MM.1S (cell line): ENCODE results near the gene F10.

Experiments used
- DNase-seq: peaks from one replicate; pipeline ENCODE4 v3.0.0-alpha.2; 2015
- H2AFZ ChIP-seq: fragments of 300-600 bp; sonication (generic); 2 replicates; pipeline ENCODE4 v1.6.0; 2016; ENCODE audit warnings: antibody characterized with exemption, low read length
- H3F3A ChIP-seq: fragments of 300-600 bp; sonication (generic); 2 replicates; pipeline ENCODE4 v1.6.1; 2016; ENCODE audit warnings: mild to moderate bottlenecking, antibody characterized with exemption, low read length, moderate library complexity, mixed read lengths; ENCODE audit not compliant: insufficient read depth
- H3K27ac ChIP-seq: fragments of 300-600 bp; sonication (generic); 2 replicates; pipeline ENCODE4 v1.5.1; 2016; ENCODE audit warnings: mild to moderate bottlenecking, low read length
- H3K27me3 ChIP-seq: fragments of 300-600 bp; sonication (generic); replicated peaks from 2 replicates; pipeline ENCODE4 v1.6.0; 2016; ENCODE audit warnings: low read length; ENCODE audit not compliant: insufficient read depth
- H3K36me3 ChIP-seq: fragments of 300-600 bp; sonication (generic); replicated peaks from 2 replicates; pipeline ENCODE4 v1.6.1; 2016; ENCODE audit warnings: mild to moderate bottlenecking, low read length, mixed read lengths; ENCODE audit not compliant: insufficient read depth
- H3K4me1 ChIP-seq: fragments of 300-600 bp; sonication (generic); 2 replicates; pipeline ENCODE4 v1.6.1; 2016; ENCODE audit warnings: low read length, mixed read lengths
- H3K4me2 ChIP-seq: fragments of 300-600 bp; sonication (generic); 2 replicates; pipeline ENCODE4 v1.6.0; 2016; ENCODE audit warnings: low read depth, low read length
- H3K4me3 ChIP-seq: fragments of 300-600 bp; sonication (generic); 2 replicates; pipeline ENCODE4 v1.5.1; 2016; ENCODE audit warnings: low read length, mixed read lengths
- H3K79me2 ChIP-seq: fragments of 300-600 bp; sonication (generic); 2 replicates; pipeline ENCODE4 v1.6.1; 2016; ENCODE audit warnings: mixed run types, low read length, mixed read lengths
- H3K9ac ChIP-seq: fragments of 300-600 bp; sonication (generic); 2 replicates; pipeline ENCODE4 v1.6.1; 2016; ENCODE audit warnings: low read length, mixed read lengths
- H3K9me2 ChIP-seq: fragments of 300-600 bp; sonication (generic); replicated peaks from 2 replicates; pipeline ENCODE4 v1.6.1; 2016; ENCODE audit warnings: mild to moderate bottlenecking, low read length, mixed read lengths; ENCODE audit not compliant: insufficient read depth
- H3K9me3 ChIP-seq: fragments of 300-600 bp; sonication (generic); replicated peaks from 2 replicates; pipeline ENCODE4 v1.6.1; 2016; ENCODE audit warnings: mild to moderate bottlenecking, low read length, mixed read lengths; ENCODE audit not compliant: insufficient read depth
- H4K20me1 ChIP-seq: fragments of 300-600 bp; sonication (generic); 2 replicates; pipeline ENCODE4 v1.6.1; 2016; ENCODE audit warnings: mild to moderate bottlenecking, low read length, moderate library complexity, mixed read lengths; ENCODE audit not compliant: insufficient read depth
- EZH2 ChIP-seq: fragments of 300-600 bp; sonication (generic); optimal IDR thresholded peaks from 2 replicates; pipeline ENCODE3; 2017; ENCODE audit warnings: low read depth, mild to moderate bottlenecking, antibody characterized with exemption, low read length, mixed read lengths
- EZH2phosphoT487 ChIP-seq: fragments of 300-600 bp; sonication (generic); IDR thresholded peaks from 2 replicates; pipeline ENCODE4 v1.6.1; 2018; ENCODE audit warnings: antibody characterized with exemption, low read length
- TF ChIP-seq, protein P1 (sequence below): fragments of 300-600 bp; sonication (generic); IDR thresholded peaks from 2 replicates; pipeline ENCODE4 v1.5.1; 2016; ENCODE audit warnings: antibody characterized with exemption, low read length, mixed read lengths

F10 gene

DNA sequence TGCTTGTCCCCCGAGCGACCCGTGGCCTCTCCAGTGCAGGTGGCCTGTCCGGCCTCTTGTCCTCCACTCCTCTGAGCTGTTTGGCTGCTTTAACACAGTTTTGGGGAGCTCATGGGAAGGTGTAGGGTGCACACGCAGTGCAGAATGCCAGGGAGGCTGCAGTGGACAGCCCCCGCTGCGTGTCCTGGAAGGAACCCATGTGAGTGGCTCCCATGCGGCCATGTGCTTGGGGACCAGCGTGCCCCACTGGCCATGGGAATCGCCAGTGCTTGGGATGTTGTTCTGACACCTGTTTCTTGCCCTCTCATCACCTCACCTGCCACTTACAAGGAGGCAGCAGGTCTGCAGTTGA lies 39.6 kb upstream of the F10 start:
- no peaks in the 10 kb centered on the region for H3K9me3 ChIP-seq
- no peak for DNase-seq
- peaks cover 88% of the 10 kb centered on the region for H3K27me3 ChIP-seq
- no peak overlapping the region for H3K4me2 ChIP-seq
- H3K4me3 ChIP-seq = no peak overlapping the region
- H4K20me1 ChIP-seq = no peaks in the 10 kb centered on the region
- H3K4me1 ChIP-seq = no peaks in the 10 kb centered on the region
- H3K36me3 ChIP-seq = no peaks in the 10 kb centered on the region
- no peak overlapping the region for H2AFZ ChIP-seq
- H3K79me2 ChIP-seq = no peaks in the 10 kb centered on the region
- H3F3A ChIP-seq = no peaks in the 10 kb centered on the region
- H3K27ac ChIP-seq = no peak overlapping the region
- H3K9ac ChIP-seq = no peak overlapping the region
- TF ChIP-seq, protein P1, sequence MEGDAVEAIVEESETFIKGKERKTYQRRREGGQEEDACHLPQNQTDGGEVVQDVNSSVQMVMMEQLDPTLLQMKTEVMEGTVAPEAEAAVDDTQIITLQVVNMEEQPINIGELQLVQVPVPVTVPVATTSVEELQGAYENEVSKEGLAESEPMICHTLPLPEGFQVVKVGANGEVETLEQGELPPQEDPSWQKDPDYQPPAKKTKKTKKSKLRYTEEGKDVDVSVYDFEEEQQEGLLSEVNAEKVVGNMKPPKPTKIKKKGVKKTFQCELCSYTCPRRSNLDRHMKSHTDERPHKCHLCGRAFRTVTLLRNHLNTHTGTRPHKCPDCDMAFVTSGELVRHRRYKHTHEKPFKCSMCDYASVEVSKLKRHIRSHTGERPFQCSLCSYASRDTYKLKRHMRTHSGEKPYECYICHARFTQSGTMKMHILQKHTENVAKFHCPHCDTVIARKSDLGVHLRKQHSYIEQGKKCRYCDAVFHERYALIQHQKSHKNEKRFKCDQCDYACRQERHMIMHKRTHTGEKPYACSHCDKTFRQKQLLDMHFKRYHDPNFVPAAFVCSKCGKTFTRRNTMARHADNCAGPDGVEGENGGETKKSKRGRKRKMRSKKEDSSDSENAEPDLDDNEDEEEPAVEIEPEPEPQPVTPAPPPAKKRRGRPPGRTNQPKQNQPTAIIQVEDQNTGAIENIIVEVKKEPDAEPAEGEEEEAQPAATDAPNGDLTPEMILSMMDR = no peak
- TF ChIP-seq EZH2 (no peak), EZH2phosphoT487 (no peak)
- H3K9me2 ChIP-seq = no peaks in the 10 kb centered on the region

DNA sequence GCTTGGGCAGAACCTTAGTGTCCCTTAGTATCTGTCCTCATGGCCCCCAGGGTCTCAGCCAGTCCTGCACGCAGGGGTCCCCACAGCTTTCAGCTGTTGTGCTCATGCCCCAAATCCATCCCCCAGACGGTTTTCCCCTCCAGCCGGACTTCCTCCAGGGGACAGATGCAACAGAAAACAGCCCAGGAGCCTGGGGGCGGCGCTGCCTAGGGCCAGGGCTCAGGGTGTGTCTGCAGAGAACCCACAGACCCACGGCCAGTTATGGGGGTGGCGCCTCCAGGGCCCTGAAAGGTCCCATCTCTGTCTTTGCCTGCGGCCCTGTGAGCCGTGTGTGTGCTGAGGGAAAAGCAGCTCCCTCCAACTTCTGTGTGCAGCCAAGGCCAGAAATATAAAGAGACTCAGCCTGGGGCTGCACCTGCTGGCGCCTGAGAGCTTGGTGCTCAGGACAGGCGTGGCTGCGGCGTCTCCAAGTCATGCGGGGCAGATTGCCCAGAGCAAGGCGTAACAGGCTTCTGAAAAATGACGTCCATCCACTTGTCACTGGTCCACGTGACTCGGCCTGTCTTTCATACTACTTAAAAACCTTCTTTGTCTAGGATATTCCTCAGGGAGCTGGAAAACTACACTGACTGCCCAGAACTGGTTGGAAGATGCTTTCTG lies 39.1 kb upstream of the F10 start:
- Histone ChIP-seq H2AFZ (no peak overlapping the region), H3K9me2 (no peaks in the 10 kb centered on the region), H3K4me1 (no peaks in the 10 kb centered on the region), H4K20me1 (no peaks in the 10 kb centered on the region), H3K36me3 (no peaks in the 10 kb centered on the region), H3F3A (no peaks in the 10 kb centered on the region), H3K4me3 (no peak overlapping the region), H3K27me3 (peaks cover 88% of the 10 kb centered on the region), H3K27ac (no peak overlapping the region), H3K9ac (no peak overlapping the region), H3K79me2 (no peaks in the 10 kb centered on the region), H3K9me3 (no peaks in the 10 kb centered on the region), H3K4me2 (no peak overlapping the region)
- TF ChIP-seq EZH2phosphoT487 (no peak), EZH2 (no peak)
- TF ChIP-seq, protein P1 = no peak
- no peak for DNase-seq

DNA sequence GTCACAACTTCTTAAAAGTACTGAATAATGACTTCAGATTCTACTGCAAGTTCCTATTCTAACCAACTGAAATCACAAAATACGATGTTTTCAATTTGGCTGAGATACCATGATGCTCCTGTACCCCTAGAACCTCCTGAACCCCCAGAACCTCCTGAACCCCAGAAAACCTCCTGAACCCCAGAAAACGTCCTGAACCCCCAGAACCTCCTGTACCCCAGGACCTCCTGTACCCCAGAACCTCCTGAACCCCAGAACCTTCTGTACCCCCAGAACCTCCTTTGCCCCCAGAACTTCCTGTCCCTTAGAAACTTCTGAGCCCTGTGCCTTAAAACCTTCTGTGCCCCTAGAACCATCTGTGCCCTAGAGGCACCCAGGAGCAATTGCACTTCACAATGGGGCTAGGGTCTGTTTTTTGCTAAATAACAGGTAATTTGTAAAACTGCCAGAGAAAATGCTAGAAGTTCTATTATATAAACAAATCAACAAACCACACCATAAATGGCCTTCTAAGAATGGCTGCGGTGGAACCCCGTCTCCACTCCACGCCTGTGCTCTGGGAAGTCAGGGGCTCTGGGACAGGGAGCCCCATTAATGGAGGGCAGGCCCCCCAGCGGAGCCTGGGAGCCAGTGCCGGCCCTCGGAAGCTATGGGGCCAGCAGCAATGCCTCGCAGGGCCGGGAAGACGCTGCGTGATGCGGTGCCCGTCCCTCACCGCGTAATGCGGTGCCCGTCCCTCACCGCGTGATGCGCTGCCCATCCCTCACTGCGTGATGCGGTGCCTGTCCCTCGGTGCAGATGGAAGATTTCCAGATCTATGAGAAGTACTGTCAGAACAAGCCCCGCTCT lies 38.3 kb upstream of the F10 start:
- Histone ChIP-seq H3K36me3 (no peaks in the 10 kb centered on the region), H2AFZ (no peak overlapping the region), H3K27me3 (peaks cover 88% of the 10 kb centered on the region)

More for the DNA sequence above, 38.3 kb upstream of the F10 start:
- TF ChIP-seq, protein P1 = no peak; the same call in 1 of the 2 replicates
- no peak for TF ChIP-seq EZH2
- TF ChIP-seq EZH2phosphoT487 = no peak
- no peaks in the 10 kb centered on the region for H3F3A ChIP-seq
- no peaks in the 10 kb centered on the region for H3K9me2 ChIP-seq
- H3K27ac ChIP-seq = no peak overlapping the region
- H4K20me1 ChIP-seq = no peaks in the 10 kb centered on the region
- no peaks in the 10 kb centered on the region for H3K4me1 ChIP-seq
- DNase-seq = no peak
- no peak overlapping the region for H3K4me3 ChIP-seq
- no peak overlapping the region for H3K4me2 ChIP-seq
- no peaks in the 10 kb centered on the region for H3K79me2 ChIP-seq
- H3K9me3 ChIP-seq = no peaks in the 10 kb centered on the region
- H3K9ac ChIP-seq = no peak overlapping the region
